IPS-NIHi11 (cell line): ENCODE data around the gene SIGLEC14.
A peak's percentile ranks its signal among the peaks of the same experiment; 100 is the strongest.
"Not testable (repeated sequence)": the region's sequence is repeated elsewhere in the genome, so short reads cannot be mapped to it uniquely, and the experiment has no call there.

ENCODE experiments used
- DNase-seq: peaks from one replicate; pipeline ENCODE4 v3.0.0; 2012; ENCODE audit warnings: mixed read lengths, low spot score

SIGLEC14 gene

DNA sequence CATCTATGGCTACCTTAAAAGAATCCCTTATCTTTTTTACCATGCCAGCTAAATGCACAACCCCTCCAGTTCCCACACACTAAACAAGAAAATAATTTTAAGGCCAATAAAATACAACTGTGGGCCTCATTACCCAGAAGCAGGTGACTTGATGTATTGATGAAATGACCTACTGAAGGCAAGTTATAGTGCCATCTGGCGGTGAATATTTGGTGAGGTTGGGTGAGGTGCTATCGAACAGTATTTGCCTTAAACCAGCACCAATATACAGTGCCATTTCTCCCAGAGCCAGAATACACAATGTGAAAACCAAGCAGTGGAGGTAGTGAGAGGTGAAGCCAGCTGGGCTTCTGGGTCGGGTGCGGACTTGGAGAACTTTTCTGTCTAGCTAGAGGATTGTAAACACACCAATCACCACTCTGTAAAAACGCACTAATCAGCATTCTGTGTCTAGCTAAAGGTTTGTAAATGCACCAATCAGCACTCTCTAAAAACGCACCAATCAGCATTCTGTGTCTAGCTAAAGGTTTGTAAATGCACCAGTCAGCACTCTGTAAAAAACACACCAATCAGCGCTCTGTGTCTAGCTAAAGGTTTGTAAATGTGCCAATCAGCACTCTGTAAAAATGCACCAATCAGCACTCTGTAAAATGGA, 29.4 kb upstream of the SIGLEC14 start:
- peak; percentile 36 for DNase-seq

DNA sequence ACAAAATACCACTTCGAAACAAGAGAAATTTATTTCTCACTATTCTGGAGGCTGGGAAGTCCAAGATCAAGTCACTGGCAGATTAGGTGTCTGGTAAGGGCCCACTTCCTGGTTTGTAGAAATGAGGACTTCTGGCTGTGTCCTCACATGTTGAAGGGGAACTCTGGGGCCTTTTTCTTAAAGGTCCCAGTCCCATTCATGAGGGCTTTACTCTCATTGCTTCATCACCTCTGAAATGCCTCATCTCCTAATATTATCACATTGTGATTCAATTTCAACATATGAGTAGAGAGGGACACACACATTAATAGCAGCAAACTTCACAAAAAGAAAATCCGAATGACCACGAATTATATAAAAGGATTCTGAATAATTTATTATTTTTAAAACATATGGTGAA, 21.6 kb upstream of the SIGLEC14 start:
- DNase-seq: no peak

DNA sequence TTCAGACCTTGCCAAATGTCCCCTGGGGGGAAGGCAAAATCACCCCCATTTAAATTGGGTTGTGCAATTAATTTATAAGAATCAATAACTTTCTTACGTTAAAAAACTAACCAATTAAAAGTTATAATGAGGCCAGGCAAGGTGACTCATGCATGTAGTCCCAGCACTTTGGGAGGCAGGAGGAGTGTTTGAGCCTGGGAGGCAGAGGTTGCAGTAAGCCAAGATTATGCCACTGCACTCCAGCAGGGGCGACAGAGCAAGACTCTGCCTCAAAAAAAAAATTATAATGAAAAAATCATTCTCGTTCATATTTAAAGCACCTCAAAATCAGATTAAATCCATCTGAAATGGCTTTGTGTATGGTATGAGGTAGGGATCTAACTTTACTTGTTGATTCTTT, 18.4 kb upstream of the SIGLEC14 start:
- DNase-seq: no peak

DNA sequence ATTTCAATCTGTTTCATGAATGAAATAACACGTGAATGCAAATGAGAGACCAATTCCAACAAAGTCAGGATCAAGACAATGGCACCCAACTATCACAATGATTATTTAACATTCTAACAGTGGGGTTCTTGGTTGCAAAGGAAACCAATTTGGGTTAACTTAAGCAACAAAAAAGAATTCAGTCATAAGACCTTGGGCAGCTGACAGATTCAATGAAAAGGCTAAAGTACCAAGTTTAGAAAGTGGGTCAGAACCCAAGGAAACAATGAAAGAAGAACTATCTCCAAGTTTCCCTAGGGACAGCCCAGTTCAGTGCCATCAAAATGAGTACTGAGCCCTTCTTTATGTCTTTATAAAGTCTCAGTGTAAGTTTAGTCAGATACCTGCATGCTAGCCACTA, 17.5 kb upstream of the SIGLEC14 start:
- no peak for DNase-seq

DNA sequence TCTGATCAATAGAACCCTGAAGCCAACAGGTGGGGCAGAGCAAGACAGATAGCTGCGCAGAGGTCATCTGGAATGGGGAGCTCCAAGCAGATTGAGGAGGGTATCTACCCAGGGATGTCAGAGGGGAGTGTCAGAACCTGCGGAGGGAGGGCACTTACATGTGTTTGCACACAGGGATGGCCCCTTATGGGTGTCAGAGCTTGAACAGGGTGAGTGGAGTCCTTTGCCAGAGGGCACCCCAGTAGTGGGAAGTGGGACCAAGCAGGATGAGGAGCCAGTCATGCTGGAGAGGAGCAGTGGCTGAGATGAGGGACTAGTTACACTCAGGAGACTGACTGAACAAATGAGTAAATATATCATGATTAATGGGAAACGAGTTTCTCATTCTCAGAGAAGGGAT, 17.0 kb upstream of the SIGLEC14 start:
- DNase-seq: no peak

DNA sequence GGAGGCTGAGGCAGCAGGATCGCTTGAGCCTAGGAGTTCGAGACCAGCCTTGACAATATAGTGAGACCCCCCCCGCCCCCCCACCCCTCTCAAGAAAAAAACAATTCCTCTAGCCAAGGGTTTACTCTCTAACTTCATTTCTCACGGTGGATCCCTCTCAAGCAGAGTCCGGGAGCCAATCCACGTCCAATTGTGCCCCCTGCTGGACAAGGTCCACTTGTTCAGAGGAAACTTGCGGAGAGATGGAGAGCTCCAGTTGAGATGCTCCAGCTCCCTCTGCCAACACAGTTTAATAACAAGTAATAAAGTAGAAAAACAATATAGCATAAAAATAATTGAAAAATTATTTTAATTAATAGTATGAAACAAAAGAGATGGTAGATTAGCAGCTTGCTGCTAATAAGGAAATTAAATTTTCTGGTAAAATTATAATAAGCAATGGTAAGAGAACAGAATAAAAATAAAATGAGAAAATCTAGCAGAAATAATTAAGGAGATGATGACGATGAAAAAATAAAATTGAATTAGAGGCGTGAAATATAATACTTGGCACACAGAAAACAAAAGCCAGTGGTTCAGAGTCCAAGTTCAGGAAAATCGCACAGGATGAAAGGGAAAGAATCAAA, 14.5 kb upstream of the SIGLEC14 start:
- peak; percentile 73 for DNase-seq

DNA sequence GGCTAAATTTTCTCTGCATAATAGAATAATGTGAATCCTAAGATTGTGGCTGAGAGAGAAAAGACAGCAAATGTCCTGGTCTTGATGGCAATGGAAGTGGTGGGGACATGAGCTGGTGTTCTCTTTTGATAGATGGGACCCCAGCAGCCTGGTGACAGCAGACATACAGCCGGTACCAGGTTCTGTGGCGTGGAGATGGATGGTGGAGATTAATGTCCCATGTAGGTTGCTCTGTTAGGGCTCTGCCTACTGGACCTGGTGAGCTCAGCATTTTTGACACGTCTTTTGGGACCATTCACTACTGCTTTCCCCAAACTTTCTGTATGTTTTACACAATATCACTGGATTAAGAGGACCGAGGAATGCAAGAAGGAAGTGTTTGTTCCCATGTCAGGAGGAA, 8.2 kb upstream of the SIGLEC14 start:
- no peak for DNase-seq

DNA sequence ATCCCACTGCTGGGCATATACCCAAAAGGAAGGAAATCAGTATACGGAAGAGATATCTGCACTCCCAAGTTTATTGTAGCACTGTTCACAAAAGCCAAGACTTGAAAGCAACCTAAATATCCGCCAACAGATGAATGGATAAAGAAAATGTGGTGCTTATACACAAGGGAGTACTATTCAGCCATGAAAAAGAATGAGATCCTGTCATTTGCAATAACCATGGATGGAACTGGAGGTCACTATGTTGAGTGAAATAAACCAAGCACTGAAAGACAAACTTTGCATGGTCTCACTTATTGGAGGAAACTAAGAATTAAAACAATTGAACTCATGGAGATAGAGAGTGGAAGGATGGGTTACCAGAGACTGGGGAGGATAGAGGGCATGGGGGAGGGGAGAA, 6.5 kb upstream of the SIGLEC14 start:
- no peak for DNase-seq

DNA sequence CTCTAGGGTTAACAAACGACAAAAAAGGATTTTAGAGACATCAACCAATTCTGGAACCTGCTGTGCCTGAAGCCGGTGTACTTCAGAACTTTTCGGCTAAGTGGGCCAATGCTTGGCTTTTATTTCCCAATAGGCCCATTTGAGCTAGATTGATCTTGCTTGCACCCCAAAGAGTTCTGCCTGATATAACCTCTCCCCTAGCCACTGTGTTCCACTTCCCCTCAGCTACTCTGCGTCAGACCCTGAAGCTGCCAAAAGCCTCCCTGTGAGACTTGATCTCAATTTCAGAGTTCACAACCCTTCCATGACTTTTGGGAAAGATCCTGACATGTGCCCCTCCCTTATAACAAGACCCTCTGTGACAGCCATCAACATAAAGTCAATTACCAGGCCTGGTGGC, 5.6 kb upstream of the SIGLEC14 start:
- no peak for DNase-seq

DNA sequence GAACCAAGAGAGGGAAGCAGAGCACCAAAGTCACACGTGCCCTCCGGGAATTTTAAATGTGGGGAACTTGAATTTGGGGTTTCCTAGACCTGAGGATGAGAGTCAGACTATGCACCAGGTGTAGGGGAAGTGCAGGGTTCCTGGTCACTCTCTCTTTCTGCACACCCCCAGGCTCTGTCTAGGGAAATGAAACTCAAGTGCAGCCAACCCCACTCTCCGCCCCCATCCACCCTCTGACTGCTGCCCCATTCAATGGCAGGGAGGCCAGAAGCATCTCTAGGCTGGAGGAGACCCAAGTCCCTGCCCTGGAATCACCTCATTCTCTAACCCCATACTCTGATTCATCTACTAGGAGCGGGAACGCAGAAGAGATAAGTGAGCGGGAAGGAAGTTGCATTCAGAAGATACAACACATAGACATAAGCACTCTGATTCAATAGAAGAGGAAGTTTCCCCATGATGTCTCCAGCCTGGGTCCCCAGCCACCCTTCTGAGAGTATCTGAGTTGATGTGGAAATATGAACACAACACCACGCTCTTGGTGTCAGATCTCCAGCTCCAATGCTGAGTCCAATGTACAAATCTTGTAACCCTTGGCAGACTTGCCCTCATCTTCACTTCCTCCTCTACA, 4.7 kb upstream of the SIGLEC14 start:
- DNase-seq: no peak

DNA sequence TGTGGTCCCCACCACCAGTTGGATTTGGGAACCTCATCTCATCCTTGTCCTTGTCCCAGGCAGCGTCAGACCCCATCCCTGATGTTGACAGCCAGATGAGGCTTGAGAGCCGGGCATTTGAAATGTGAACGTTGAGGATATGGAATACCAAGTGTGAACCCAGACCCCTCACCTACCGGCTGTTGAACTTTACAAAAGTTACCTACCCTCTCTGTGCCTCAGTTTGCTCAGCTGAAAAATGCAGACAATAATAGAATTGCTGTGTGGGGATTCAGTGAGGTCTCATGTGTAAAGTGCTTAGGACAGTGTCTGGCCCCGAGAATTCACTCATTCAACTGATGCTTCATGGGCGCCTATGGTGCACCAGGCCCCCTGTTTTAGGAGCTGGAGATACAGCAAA, 693 bp upstream of the SIGLEC14 start:
- no peak for DNase-seq

DNA sequence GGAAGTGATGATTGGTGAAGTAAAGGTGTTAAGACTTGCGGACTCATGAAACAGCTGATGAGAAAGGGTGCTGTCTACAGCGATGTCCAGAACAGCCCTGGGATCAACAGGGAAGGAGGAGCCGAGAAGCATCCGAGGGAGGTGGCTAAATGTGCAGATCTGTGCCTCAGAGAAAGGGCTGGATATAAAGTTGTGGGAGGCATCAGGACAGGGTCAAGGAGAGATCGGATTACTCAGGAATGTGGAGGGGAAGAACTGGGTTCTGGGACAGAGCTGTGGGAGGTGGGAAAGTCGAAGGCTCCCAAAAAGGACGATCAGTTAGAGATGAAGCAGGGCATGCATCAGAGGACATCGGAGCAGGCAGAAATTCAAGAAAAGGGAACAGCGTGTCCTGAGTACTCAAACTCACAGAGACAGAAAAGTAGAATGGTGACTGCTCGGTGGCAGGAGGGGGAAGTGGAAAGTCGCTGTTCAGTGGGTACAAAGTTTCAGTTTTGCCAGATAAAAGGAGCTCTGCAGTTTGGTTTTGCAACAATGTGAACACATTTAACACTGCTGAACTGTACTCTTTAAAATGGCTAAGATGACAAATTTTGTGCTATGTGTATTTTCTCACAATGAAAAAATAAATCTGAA, 1.9 kb downstream of the SIGLEC14 start:
- peak; percentile 46 for DNase-seq

DNA sequence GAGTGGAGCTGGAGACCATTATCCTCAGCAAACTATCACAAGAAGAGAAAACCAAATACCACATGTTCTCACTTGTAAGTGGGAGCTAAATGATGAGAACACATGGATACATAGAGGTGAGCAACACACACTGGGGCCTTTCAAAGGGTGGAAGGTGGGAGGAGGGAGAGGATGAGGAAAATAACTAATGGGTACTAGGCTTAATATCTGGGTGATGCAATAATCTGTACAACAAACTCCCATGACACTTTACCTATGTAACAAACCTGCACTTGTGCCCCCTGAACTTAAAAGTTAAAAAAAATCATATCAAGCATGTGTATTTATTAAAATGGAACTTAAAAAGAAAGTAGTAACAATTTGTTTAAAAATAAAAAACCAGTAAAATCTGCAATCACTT, 5.0 kb downstream of the SIGLEC14 start:
- no peak for DNase-seq

DNA sequence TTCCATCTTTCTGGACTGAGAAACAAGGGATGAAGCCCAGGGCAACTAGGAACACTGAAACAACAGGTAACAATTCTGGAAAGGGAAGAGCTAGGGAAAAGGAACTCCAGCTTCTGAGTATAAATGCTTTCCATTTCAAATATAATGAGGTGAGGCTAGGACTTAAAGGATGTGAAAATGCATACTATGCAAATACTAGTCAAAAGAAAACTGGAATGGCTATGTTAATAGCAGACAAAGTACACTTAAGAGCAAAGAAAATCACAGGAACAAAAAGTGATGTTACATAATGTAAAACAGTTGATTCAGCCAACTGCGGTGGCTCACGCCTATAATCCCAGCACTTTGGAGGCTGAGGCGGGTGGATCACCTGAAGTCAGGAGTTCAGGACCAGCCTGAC, 6.2 kb downstream of the SIGLEC14 start:
- DNase-seq: no peak

DNA sequence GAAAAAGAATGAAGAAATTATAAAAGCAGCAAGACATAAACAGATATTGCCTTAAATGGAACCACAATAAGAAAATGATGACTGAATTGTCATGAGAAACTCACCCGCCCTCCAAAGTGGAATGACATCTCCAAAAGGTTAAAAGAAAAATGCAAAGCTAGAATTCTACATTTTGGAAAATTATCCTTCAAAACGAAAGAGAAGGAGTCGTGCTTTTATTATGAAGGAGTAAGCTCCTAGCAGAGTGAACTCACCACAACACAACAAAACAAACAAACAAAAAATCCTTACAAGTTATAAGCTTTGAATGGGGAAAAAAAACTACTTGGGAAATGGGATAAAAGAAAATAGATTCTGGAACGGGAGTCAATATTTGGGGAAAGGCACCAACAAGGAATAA, 6.7 kb downstream of the SIGLEC14 start:
- DNase-seq: no peak

DNA sequence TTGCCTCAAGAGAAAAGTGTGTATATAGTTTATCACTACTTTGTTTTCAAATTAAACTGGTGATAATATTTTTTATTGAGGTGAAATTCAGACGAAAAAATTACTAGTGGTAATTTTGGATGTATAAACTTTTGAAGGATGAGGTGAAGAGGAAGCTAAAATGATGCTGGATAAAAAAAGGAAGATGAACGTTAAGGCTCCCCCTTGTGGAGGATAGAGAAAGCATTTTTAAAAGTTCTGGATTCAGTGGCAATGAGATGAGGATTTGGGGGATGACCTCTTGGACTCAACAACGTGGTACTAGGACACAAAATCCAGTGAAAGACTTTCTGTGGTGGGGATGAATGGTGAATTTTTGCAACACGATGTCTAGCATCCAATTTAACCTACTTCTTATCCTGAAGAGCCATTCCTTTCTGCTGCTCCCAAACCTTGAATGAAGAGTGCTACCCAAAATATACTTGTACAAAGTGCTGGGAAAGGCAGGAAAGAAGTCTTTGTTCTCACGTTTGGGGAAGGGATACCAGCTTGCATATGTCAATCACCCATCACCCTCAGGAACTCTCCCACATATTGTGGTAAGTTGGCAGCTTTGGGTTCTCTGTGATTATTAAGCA, 9.2 kb downstream of the SIGLEC14 start:
- peak; percentile 25 for DNase-seq

DNA sequence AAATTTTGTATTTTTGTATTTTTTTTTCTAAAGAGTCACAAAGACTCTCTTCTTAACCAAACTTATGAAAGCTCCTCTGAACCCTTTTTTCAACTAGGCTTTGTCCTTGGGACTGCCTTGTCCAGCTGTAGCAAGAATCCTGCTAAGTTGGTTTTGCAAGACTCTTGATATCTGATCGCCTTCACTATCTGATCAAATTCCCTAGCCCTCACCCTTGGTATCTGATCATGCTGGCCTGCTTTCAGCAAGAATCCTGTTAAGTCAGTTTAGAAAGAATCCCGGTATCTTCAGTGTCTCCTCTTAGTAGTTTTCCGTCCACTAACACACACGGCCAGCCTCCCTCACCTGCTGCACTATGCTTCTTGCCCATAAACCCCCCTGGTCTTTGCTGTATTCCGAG, 14.5 kb downstream of the SIGLEC14 start:
- DNase-seq: no peak

DNA sequence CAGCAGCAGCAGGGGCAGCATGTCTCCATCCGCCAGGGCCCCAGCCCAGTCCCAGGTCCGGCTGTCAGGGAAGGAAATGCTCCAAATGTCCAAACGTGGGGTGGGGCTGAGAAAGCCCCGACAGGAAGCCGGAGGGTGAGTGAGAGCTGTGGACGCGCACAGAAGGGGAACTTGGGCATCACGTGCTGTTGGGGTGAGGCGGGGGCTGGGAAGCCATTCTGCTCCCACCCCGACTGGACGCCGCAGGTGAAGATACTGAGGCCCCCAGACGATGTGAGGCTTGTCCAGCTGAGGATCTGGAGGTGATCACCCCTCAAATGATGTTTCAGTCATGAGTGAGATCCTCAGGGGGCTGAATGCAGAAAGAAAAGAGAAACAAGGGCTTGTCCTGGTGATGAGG, 16.3 kb downstream of the SIGLEC14 start, which contains the start of gene SIGLEC5:
Gene SIGLEC5, minus strand, starts transcription at position 87 of the 400 bp plus-strand sequence. Its CDS starts 66 bp downstream, at position 21.
- DNase-seq: not testable (repeated sequence)

DNA sequence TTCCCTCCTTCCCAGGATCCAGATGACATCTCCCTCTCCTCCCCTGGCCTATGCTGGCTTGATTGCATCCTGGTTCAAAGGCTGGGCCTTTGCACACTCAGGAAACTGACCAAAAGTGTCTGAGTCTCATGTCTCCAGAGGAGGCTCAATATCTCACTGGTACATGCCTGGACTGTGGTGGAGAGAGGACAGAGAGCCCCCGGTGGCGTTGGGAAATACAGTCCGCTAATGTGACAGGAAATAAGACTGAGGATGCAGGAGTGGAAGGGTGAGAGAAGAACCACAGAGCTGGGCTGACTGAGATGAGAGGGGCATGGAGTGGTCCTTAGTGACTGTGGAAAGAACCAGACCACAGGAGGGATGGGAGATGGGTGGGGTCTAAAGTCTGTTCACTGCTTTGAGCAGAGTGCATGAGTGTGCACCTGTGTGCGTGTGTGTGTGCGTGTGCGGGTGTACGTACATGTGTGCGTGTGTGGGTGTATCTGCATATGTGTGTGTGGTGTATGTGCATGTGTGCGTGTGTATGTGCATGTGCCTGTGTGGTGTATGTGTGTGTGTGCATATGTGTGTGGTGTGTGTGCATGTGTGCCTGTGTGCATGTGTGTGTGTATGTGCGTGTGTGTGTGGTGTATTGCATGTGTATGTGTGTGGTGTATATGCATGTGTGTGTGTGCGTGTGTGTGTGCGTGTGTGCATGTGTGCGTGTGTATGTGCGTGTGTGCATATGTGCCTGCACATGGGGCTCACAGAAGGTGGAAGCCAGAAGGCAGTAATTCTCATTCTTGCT, 18.3 kb downstream of the SIGLEC14 start:
- no peak for DNase-seq

DNA sequence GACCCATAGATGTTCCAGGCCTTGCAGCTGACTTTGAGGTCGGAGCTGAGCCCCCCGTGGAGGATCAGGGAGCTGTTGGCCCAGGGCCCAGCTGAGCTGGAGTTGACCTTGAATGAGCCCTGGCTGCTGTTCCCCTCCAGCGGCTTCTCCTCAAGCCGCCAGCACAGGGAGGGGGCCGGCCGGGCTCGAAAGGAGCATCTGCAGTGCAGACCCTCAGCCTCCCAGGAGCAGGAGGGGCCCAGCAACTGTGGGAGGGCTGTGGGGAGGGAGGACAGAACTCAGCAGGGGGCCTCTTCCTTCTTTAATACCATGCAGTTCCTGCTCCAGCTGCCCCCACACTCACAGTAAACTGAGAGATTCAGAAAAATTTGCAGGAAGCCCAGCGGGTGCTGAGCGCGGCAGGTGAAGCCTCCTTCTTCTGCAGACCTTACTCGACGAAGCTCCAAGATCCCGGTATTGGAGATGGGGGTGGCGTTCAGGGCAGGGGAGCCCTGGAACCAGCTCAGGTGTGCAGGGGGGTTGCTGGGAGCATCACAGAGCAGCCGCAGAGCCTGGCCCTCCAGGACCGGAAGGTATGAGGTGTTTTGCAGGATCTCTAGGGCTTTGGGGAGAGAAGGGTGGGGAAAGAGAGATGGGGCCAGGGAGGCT, 19.0 kb downstream of the SIGLEC14 start:
- no peak for DNase-seq

DNA sequence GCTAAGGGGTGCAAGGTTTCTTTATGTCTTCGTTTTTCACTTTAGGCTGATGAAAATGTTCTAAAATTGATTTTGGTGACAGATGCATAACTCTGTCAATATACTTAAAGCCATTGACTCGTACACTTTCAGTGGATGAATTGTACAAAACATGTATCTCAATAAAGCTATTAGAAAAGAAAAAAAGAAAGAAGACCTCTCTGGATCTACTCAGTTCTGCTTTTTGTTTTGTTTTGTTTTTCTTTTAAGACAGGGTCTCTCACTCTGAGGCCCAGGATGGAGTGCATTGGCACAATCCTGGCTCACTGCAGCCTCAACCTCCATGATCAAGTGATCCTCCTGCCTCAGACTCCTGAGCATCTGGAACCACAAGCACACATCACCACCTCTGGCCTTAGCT, 19.9 kb downstream of the SIGLEC14 start:
- DNase-seq: no peak
